Prostate gland (tissue), 2 donors: ENCODE data around the gene TSPAN1. TPM values are rescaled to one million over a fixed set of nuclear protein-coding genes. Genes with fewer than 3 reads are reported as not detected.
A peak's percentile ranks its signal among the peaks of the same experiment; 100 is the strongest.

Experiments
- DNase-seq: peaks from one replicate; pipeline ENCODE4 v3.0.0-alpha.2; 2019; ENCODE audit warnings: low spot score
- H3K27ac ChIP-seq, 2 donors: fragments of 200-600 bp; sonication (generic); 2 replicates each; pipeline ENCODE4 v1.5.1; 2017 to 2019
- H3K27me3 ChIP-seq: fragments of 200-600 bp; sonication (generic); replicated peaks from 2 replicates; pipeline ENCODE4 v1.5.1; 2019; ENCODE audit not compliant: insufficient read depth
- H3K36me3 ChIP-seq, 2 donors: fragments of 200-600 bp; sonication (generic); 1 replicate in 1 of 2; 2 replicates in 1 of 2; pipeline versions ENCODE4 v1.5.1 to v1.8.1; 2017 to 2019
- H3K4me1 ChIP-seq: fragments of 200-600 bp; sonication (generic); replicated peaks from 2 replicates; pipeline ENCODE4 v1.5.1; 2019
- H3K4me3 ChIP-seq, 2 donors: fragments of 200-600 bp; sonication (generic); 2 replicates each; pipeline ENCODE4 v1.5.1; 2017 to 2019
- H3K9me3 ChIP-seq: fragments of 200-600 bp; sonication (generic); 2 replicates; pipeline ENCODE4 v1.5.1; 2017
- CTCF ChIP-seq, 4 experiments: fragments of 200-600 bp in 2 of 4; fragments of 450-650 bp in 2 of 4; sonication (generic) in 2 of 4; IDR thresholded peaks; 1 replicate in 3 of 4; 2 replicates in 1 of 4; pipeline ENCODE4 v1.5.1; 2016 to 2019; ENCODE audit warnings: antibody characterized with exemption in 4 of 4, mild to moderate bottlenecking in 2 of 4, moderate library complexity in 2 of 4
- POLR2A ChIP-seq: fragments of 450-650 bp; IDR thresholded peaks from one replicate; pipeline ENCODE4 v1.6.1; 2016; ENCODE audit warnings: antibody characterized with exemption, mild to moderate bottlenecking
- POLR2AphosphoS5 ChIP-seq: sonication (generic); formaldehyde crosslinking; IDR thresholded peaks from one replicate; pipeline ENCODE4 v1.6.1; 2017; ENCODE audit warnings: antibody characterized with exemption
- WGBS: methylation state at CpG from one replicate; pipeline ENCODE4 v1.1.5; 2018; 5-methylcytosine and 5-hydroxymethylcytosine counted together
- intact Hi-C: fragments of 100-400 bp; cut with DNase I; formaldehyde crosslinking; loops from one replicate; pipeline ENCODE4 v1.14.2; 2022
- total RNA-seq, 2 donors: library from RNA; depleted of rRNA; stranded (reverse); fragments of >200 nt; gene quantifications; one replicate each; pipeline ENCODE4 v1.1.0, GENCODE V29; 2016

The TSPAN1 gene
- total RNA-seq, 2 donors from 2014 or later = 77.2 to 322 TPM

GRCh38 chr1:46197560-46197963 lies 22.7 kb downstream of the TSPAN1 start:
- H3K4me3 ChIP-seq = peak overlapping the region; percentile 52 to 59
- intact Hi-C loops = no loop called here
- H3K27me3 ChIP-seq = no peaks in the 10 kb centered on the region
- no peaks in the 10 kb centered on the region for H3K36me3 ChIP-seq
- no peaks in the 10 kb centered on the region for H3K9me3 ChIP-seq
- no peak for DNase-seq
- H3K27ac ChIP-seq = peak overlapping the region; percentile 82 to 88
- peaks cover 10% of the 10 kb centered on the region for H3K4me1 ChIP-seq
- WGBS = 46% methylated on average over 9 of the region's 9 CpGs
- TF ChIP-seq CTCF (IDR thresholded peaks at IDR 0.05) (no peak), POLR2A (no peak), POLR2AphosphoS5 (no peak)

GRCh38 chr1:46197964-46198811 lies 23.3 kb downstream of the TSPAN1 start, which contains the start of gene POMGNT1:
Gene POMGNT1 (minus strand): TSS chr1:46198434. CDS start chr1:46197821, 613 bp downstream.
- intact Hi-C loops = no loop called here
- H3K4me1 ChIP-seq = peaks cover 10% of the 10 kb centered on the region
- H3K27me3 ChIP-seq = no peaks in the 10 kb centered on the region
- TF ChIP-seq CTCF (IDR thresholded peaks at IDR 0.05) = peak in 2 of 4 experiments; percentile 25
- peak; percentile 56 for TF ChIP-seq POLR2A
- no peak for TF ChIP-seq POLR2AphosphoS5
- H3K4me3 ChIP-seq = peak within 1 kb of the TSS; percentile 52 to 59
- H3K36me3 ChIP-seq = no peaks in the 10 kb centered on the region
- WGBS = 0% methylated on average over 12 of the region's 67 CpGs
- H3K9me3 ChIP-seq = no peaks in the 10 kb centered on the region
- peak within 1 kb of the TSS; percentile 82 to 88 for H3K27ac ChIP-seq
- no peak for DNase-seq

GRCh38 chr1:46199233-46199749 lies 24.4 kb downstream of the TSPAN1 start:
- peak overlapping the region in 1 of 2 donors; percentile 82 for H3K27ac ChIP-seq

GRCh38 chr1:46203738-46204405 lies 29.0 kb downstream of the TSPAN1 start:
- Histone ChIP-seq H3K4me3 (peak overlapping the region; percentile 59 to 95), H3K9me3 (no peaks in the 10 kb centered on the region), H3K36me3 (no peaks in the 10 kb centered on the region), H3K4me1 (no peaks in the 10 kb centered on the region), H3K27me3 (no peaks in the 10 kb centered on the region), H3K27ac (peak overlapping the region; percentile 85 to 94)
- intact Hi-C loops = no loop called here
- no peak for DNase-seq
- 7% methylated on average over 14 of the region's 14 CpGs for WGBS
- no peak for TF ChIP-seq CTCF (IDR thresholded peaks at IDR 0.05)
- TF ChIP-seq POLR2AphosphoS5 = peak; percentile 6

More at GRCh38 chr1:46199233-46199749, 24.4 kb downstream of the TSPAN1 start:
- WGBS = 66% methylated on average over 3 of the region's 3 CpGs
- Histone ChIP-seq H3K9me3 (no peaks in the 10 kb centered on the region), H3K4me3 (no peak overlapping the region), H3K4me1 (peaks cover 10% of the 10 kb centered on the region), H3K27me3 (no peaks in the 10 kb centered on the region), H3K36me3 (no peaks in the 10 kb centered on the region)
- no peak for DNase-seq
- TF ChIP-seq POLR2AphosphoS5 (no peak), POLR2A (no peak), CTCF (IDR thresholded peaks at IDR 0.05) (no peak)
- intact Hi-C loops = no loop called here
